GM18951 (cell line): ENCODE data around the gene LYPLAL1.

Source experiments
- POLR2A ChIP-seq: IDR thresholded peaks from 4 replicates; pipeline ENCODE4 v1.6.1; 2011; ENCODE audit warnings: mild to moderate bottlenecking; ENCODE audit not compliant: insufficient read length, insufficient read depth; ENCODE audit errors: extremely low read depth
- in situ Hi-C: fragments of 300-500 bp; cut with MboI; formaldehyde crosslinking; loops from one replicate; pipeline ENCODE4 v1.12.0; 2022; ENCODE audit warnings: low sequenced_read_pairs, mixed read lengths, inconsistent platforms; ENCODE audit not compliant: unreplicated experiment

The LYPLAL1 gene

DNA sequence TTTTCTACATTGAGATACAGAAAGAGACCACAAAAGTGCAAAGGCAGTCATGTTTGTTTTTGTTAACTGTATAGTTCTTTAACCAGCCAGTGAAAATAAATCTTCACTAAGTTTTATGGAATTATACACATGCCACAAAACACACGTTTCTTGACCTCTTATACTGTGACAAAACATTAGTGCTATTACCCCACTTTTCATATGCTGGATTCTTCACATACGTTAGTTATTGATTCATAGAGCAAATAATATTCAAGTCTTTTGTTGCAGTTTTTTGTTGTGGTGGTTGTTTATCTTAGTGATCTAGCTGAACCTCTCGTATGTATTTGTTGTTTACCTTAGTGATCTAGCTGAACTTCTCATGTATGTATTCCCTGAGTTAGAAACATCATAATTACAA, 28.0 kb downstream of the LYPLAL1 start:
- in situ Hi-C loops = no loop called here
- no peak for TF ChIP-seq POLR2A

DNA sequence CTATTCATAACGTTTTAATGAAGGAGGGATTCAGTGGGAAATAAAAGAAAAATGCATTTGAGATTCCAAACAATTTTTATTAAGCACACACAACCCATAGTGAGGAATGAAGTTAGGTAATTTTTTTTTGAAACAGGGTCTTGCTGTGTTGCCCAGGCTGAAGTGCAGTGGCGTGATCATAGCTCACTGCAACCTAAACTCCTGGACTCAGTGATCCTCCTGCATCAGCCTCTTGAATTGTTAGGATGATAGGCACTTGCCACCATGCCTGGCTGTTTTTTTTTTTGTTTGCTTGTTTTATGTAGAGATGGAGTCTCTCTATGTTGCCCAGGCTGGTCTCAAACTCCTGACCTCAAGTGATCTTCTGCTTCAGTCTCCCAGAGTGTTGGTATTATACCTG, 28.9 kb downstream of the LYPLAL1 start:
- TF ChIP-seq POLR2A = no peak
- in situ Hi-C loops = no loop called here

DNA sequence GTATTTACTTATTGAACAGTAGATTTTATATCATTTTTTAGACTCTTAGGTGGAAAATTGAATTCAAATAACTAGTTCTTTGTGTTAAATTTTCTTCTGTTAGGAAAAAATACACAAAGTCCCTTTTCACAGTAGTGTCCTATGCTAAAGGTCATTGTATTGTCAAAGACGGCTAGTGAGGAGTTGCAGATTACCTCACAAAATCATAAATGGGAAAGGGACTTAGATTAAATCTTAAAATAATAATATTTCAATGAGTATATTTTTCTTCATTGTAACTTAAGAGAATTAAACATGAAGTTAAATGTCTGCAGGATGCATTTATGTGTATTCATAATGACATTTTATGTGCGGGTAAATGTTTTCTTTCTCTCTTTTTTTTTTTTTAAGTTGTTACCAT, 32.7 kb downstream of the LYPLAL1 start:
- no peak for TF ChIP-seq POLR2A
- in situ Hi-C loops = no loop called here

DNA sequence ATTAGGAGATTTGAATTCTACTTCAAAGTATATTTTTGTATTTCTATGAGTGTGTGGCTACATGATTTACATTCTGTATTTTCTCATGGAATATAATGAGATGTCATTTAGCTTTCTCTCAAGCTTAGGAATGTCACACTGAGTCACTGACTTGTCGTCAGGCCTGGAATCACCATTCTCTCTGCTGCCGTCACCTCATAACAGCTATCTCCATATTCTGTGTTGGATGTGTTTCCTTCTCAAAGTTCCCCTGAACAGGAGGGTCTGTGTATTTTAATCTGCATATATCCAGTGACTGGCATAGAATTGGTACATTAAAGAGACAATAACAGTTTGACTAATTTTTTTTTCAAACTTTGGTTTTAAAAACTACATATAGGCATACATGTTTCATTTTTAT, 35.9 kb downstream of the LYPLAL1 start:
- TF ChIP-seq POLR2A = no peak
- in situ Hi-C loops = no loop called here

DNA sequence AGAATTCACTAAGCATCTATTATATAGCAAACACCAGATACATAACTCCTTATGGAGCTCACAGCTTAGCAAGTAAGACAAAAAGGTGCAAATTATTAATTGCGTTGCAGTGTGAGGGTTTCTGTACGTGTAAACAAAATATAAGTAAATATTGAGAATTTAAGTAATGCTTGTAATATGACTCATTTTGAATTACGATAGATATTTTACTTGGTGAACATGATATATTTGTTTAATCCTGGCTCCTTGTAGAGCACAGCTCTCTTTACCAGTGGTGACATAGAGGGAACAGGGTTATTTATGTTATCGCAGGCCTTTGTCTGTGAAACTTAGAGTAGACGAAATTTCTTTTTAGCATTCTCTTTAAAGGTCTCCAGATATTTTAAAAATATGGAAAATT, 36.4 kb downstream of the LYPLAL1 start:
- in situ Hi-C loops = no loop called here
- no peak for TF ChIP-seq POLR2A

DNA sequence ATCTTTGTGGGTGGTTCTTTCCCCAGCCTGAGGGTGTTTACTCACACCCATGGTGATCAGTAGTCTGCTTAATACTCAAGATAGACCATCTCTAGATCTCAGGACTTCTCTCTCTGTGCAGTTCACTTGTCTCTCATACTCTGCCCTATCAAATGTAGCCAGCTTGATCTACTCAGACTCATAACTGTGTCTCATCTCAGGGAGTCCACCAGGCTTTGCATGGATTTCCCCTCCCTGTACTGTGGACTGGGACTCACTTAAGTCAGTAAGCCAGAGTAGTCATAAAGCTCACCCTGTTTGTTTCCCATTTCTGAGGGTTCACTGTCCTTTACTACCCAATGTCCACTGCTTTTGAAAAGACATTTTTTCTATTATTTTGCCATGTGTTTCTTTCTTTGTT, 41.8 kb downstream of the LYPLAL1 start:
- no peak for TF ChIP-seq POLR2A
- in situ Hi-C loops = no loop called here

DNA sequence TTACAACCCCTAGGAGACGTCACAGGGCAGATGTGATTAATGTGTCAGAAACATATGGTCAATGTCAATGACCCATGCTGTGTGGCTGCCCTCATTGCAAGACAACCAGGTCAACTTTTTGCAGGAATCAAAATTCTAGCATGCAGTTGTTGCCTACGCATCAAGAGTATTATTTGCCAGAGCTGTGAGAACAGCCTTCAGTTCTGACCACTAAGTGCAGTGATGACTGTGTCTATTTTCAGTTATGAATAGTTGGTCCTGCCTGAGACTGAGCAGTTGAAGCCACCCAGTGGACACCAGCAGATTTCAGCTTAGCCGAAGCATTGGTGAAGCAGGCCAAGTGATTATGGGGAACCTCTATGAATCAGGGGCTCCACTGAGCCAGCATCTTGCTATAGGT, 47.3 kb downstream of the LYPLAL1 start:
- in situ Hi-C loops = no loop called here
- no peak for TF ChIP-seq POLR2A

DNA sequence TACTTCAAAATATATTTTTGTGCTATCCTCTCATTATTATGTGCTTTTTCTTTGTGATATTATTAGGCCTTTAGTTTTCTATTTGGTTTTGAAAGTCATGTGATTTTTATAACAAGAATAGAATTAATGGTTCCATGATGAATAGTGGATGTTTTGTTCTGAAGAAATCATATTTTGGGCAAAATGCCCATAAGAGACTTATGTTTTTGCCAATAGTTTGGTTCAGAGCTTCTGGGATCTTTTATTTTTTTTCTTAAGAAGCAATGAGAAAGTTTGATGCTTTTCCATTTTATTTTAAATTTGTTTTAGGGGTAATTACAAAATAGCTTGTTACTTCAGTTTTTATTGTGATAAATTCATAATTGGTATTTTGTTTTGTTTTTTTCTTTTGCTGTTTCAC, 49.8 kb downstream of the LYPLAL1 start:
- TF ChIP-seq POLR2A = no peak
- in situ Hi-C loops = no loop called here

DNA sequence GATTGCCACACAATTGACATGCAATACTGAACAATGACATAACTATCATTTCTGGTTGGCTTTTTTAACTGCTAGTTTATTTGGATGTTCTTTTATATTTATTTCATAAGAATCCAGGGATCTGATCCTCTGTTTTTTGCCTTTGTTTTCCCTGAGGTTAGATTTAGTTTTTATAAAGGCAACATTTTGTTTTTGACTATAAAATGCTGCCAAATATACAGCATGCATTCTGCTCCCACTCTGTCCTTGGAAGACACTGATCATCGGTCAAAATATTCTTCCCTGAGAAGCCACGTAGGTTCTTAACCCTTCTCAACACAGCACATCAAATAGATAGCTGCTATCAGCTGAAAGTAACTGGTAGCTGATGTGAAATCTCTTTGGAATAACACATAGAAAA, 52.5 kb downstream of the LYPLAL1 start:
- in situ Hi-C loops = no loop called here
- TF ChIP-seq POLR2A = no peak

DNA sequence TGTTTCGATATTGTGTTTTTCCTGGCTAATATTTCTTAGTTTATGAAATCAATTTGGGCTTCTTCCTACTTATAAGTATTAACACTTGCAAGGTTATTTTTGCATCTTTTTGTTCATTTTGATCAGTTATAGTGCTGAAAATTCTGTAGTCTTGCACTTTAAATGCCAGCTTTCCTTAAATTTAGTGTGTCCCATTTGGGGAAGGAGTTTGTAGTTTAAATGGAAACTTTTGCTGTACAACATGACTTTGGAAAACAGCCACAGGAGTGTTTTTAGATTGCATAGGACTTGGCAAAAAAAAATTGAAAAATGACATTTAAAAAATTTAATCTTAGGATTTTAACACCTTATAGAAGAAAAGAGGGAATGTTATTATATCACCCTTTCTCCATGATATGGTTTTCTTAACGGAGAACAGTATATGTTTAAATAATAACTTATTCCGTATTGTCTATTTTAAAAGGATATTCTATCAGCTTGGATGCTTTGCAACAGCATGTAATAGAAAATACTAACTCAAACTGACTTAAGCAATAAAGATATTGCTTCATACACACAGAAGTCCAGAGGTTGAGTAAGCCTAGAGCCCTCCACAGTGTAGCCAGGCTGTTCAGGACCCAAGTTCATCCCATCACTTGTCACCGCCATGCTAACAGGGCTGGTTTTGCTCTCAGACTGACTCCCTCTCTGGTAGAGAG, 53.8 kb downstream of the LYPLAL1 start:
- TF ChIP-seq POLR2A = no peak
- in situ Hi-C loops = no loop called here

DNA sequence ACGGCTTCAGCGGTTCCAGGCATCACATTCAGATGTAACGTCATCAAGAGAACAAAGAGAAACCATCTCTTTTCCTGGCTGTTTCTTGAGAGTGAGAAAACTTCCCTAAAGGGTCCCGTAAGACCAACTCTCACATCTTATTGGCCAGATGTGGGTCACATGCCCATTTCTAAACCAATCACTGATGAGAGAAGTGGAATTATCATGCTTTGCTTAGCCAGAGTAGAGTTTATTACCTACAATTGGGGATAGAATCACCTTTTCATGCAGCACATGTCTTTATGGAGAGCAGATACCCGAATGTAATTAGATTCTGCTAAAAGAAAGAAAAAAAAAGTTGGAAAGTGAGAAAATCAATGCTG, 54.4 kb downstream of the LYPLAL1 start:
- in situ Hi-C loops = no loop called here
- TF ChIP-seq POLR2A = no peak

DNA sequence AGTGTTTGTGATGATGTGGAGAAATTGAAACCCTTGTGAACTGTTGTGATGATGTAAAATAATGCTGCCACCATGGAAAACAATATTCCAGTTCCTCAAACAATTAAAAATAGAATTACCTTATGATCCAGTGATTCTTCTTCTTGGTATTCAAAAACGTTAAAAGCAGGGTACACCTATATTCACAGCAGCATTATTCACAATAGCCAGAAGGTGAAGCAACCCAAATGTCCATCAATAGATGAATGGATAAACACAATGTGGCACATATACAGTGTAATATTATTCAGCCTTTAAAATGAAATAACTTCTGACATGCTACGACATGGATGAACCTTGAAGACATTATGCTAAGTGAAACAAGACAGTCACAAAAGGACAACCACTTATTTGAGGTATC, 59.2 kb downstream of the LYPLAL1 start:
- in situ Hi-C loops = no loop called here
- TF ChIP-seq POLR2A = no peak

DNA sequence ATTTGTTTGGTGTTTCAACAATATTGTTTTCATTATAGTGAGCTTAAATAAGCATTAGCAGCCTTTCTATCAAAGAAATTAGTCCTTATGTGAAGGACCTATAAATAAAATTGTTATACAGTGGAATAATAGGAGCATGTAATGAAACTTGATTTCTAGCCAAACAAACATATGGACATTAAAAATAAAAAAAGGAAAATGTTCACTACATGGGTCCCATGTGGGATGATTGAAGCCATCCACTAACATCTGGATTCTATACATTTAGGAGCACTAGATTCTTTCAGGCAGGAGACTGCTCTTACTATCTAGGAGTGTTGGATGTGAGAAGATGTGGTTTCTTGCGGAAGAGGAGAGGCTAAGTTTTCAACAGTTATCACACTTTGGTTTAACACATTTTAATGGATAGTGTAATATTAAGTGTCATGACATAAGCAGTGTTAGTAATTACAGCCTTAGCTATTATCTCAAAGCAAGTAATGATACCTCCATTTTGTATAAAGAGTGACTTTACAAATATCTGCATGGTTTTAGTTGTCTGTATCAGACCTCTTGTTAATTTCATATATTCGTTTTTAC, 62.3 kb downstream of the LYPLAL1 start:
- no peak for TF ChIP-seq POLR2A
- in situ Hi-C loops = no loop called here

DNA sequence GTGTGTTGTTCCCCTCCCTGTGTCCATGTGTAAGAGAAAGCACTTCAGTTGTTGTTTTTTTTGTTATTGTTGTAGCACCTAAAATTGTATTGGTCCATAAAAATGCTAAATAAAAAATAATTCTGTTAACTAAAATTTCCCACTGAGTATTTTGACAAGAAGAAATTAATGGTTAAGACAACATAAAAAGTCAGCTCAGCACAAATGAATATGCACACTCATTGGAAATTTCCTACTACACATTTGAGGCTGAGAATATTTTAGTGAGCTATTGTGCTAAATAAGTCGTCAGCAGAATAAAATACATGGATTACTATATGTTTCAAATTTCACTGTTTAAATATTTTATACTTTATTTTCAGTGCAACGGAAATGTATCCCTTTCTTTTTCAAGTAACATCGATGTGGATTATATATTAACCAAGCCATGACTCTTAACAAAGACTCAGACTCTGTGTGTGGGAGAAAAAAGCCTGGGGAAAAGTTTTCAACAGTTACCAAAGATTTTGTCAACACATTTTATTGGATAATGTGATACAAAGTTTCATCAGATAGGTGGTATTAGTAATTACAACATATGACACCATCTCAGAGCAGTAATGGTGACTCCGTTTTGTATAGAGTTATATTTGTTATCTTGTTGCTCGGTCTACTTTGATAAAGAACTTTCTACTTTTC, 63.4 kb downstream of the LYPLAL1 start:
- in situ Hi-C loops = no loop called here
- TF ChIP-seq POLR2A = no peak
